Breast epithelium (tissue), 3 donors: ENCODE data around the gene LRRC17.

Experiments
- CTCF ChIP-seq, 3 donors: fragments of 450-650 bp; IDR thresholded peaks; one replicate each; pipeline ENCODE4 v1.5.1; 2016 to 2017; ENCODE audit warnings: antibody characterized with exemption in 3 of 3, mild to moderate bottlenecking in 3 of 3, moderate library complexity in 3 of 3
- POLR2A ChIP-seq: fragments of 450-650 bp; IDR thresholded peaks from one replicate; pipeline ENCODE4 v1.6.1; 2016; ENCODE audit warnings: antibody characterized with exemption, mild to moderate bottlenecking, moderate library complexity
- POLR2AphosphoS5 ChIP-seq, 3 donors: sonication (generic); formaldehyde crosslinking; IDR thresholded peaks; one replicate each; pipeline ENCODE4 v1.6.1; 2017; ENCODE audit warnings: antibody characterized with exemption in 3 of 3

- TF ChIP-seq POLR2A: no peak
- no peak for TF ChIP-seq CTCF (IDR thresholded peaks at IDR 0.05)
- TF ChIP-seq POLR2AphosphoS5 (IDR thresholded peaks at IDR 0.05): no peak
Observed at GRCh38 chr7:102869195-102869594, 43.6 kb upstream of the LRRC17 start.
